Stomach (tissue), 9 donors: Measurements from ENCODE around the gene ELAVL4. TPM values are rescaled to one million over a fixed set of nuclear protein-coding genes. Genes with fewer than 3 reads are reported as not detected.

Experiments used
- DNase-seq, 2 donors: peaks; one replicate each; pipeline versions ENCODE4 v3.0.0 to v3.0.0-alpha.2; 2013 to 2019
- H3K27ac ChIP-seq, 5 donors: fragments of 200-600 bp in 4 of 5; sonication (generic) in 4 of 5; one replicate each; pipeline ENCODE4 v1.5.1; 2013 to 2019; ENCODE audit warnings: mild to moderate bottlenecking in 1 of 5, moderate library complexity in 1 of 5
- H3K27me3 ChIP-seq, 3 donors: fragments of 200-600 bp; sonication (generic); one replicate each; pipeline ENCODE4 v1.5.1; 2017 to 2019; ENCODE audit warnings: mixed run types in 1 of 3
- H3K36me3 ChIP-seq, 4 donors: fragments of 200-600 bp; sonication (generic); 1 replicate in 3 of 4; 2 replicates in 1 of 4; pipeline ENCODE4 v1.5.1; 2016 to 2019
- H3K4me1 ChIP-seq, 4 donors: fragments of 200-600 bp; sonication (generic); one replicate each; pipeline ENCODE4 v1.5.1; 2016 to 2019
- H3K4me3 ChIP-seq, 4 donors: fragments of 200-600 bp; sonication (generic) in 3 of 4; one replicate each; pipeline ENCODE4 v1.5.1; 2016 to 2019; ENCODE audit warnings: mild to moderate bottlenecking in 1 of 4
- H3K9me3 ChIP-seq, 4 donors: fragments of 200-600 bp; sonication (generic); one replicate each; pipeline ENCODE4 v1.5.1; 2016 to 2019
- EP300 ChIP-seq: sonication (generic); formaldehyde crosslinking; IDR thresholded peaks from one replicate; pipeline ENCODE4 v1.6.1; 2017; ENCODE audit warnings: antibody characterized with exemption
- POLR2A ChIP-seq, 4 donors: fragments of 450-650 bp; IDR thresholded peaks; one replicate each; pipeline ENCODE4 v1.6.1; 2016; ENCODE audit warnings: antibody characterized with exemption in 4 of 4, control low read depth in 2 of 4, mild to moderate bottlenecking in 1 of 4, moderate library complexity in 1 of 4
- POLR2AphosphoS5 ChIP-seq, 3 donors: sonication (generic); formaldehyde crosslinking; IDR thresholded peaks; one replicate each; pipeline ENCODE4 v1.6.1; 2016; ENCODE audit warnings: antibody characterized with exemption in 3 of 3
- WGBS, 5 donors: extraction: QIAGEN DNeasy Blood & Tissue Kit in 3 of 5; methylation state at CpG; one replicate each; pipeline versions ENCODE4 v1.1.5 to v1.1.7; 2013 to 2018; 5-methylcytosine and 5-hydroxymethylcytosine counted together
- intact Hi-C: fragments of 100-400 bp; cut with DNase I; formaldehyde crosslinking; loops from one replicate; pipeline ENCODE4 v1.15.1; 2023; ENCODE audit warnings: low total_unique reads
- polyA plus RNA-seq, 3 donors: library from polyadenylated mRNA; stranded (reverse); fragments of 200-250 nt; gene quantifications; one replicate each; pipeline ENCODE4 v1.2.3, GENCODE V29; 2013
- total RNA-seq, 5 donors: library from RNA; depleted of rRNA; stranded (reverse); fragments of >200 nt; gene quantifications; one replicate each; pipeline versions ENCODE4 v1.1.0 to v1.2.3, GENCODE V29; 2014 to 2016
- TF ChIP-seq, protein P1 (sequence below), 7 experiments: fragments of 450-650 bp in 4 of 7; fragments of 200-600 bp in 3 of 7; sonication (generic) in 3 of 7; IDR thresholded peaks; one replicate each; pipeline ENCODE4 v1.5.1; 2016 to 2019; ENCODE audit warnings: antibody characterized with exemption in 7 of 7, control low read depth in 2 of 7, mild to moderate bottlenecking in 1 of 7
- donor health status: healthy with polysubstance abuse.
- donor health status: Bipolar disorder and iron deficiency.
- donor health status: healthy.

The ELAVL4 gene
- total and polyA plus RNA-seq, 8 donors, result 0.30 to 4.8 (median 0.31) TPM; not detected in 5

DNA sequence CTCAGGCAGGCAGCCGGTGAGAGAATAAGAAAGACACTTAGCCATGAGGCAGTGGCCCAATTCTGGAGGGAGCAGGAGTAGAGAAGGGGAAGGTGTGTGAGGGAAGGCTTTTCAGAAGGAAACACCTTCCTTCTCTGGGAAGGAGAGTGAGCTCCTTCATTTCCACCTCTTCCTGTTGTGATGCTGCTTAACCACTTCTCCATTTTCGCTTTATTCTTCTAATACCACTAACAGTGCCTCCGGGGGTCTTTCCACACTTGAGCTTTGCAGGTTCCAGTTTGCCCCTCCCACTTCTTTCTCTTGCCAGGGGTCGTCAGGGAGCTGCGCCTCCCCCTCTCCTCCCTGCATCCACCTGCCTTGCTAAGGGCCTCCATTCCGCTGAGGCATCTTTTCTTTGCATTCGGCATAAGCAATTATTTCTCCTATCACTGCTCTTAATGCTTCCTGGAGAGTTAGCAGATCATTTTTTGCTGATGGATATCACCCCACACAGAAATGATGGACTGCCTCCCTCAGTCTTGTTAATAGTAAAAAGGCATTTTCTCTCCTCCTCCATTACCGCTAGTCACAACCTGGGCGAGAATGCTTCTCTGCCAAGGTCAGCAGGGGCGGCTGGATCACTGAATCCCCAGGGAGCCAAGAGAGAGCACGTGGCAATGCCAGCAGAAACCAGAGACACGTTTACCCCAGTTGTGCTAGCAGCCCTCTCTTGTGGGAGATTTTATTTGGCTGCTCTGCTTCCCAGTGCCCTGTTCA, 74.8 kb downstream of the ELAVL4 start:
- Histone ChIP-seq H3K36me3 (no peaks in the 10 kb centered on the region), H3K27ac (no peak overlapping the region), H3K4me1 (no peaks in the 10 kb centered on the region), H3K27me3 (no peaks in the 10 kb centered on the region), H3K4me3 (no peak overlapping the region), H3K9me3 (no peaks in the 10 kb centered on the region)
- 42 to 55% (median 52%) methylated on average over 12 of the region's 12 CpGs for WGBS, 5 donors
- intact Hi-C loops, result no loop called here
- peak in 1 of 2 donors; percentile 14 for DNase-seq
- TF ChIP-seq EP300, result no peak
- TF ChIP-seq POLR2AphosphoS5 (IDR thresholded peaks at IDR 0.05), result no peak
- TF ChIP-seq, protein P1, sequence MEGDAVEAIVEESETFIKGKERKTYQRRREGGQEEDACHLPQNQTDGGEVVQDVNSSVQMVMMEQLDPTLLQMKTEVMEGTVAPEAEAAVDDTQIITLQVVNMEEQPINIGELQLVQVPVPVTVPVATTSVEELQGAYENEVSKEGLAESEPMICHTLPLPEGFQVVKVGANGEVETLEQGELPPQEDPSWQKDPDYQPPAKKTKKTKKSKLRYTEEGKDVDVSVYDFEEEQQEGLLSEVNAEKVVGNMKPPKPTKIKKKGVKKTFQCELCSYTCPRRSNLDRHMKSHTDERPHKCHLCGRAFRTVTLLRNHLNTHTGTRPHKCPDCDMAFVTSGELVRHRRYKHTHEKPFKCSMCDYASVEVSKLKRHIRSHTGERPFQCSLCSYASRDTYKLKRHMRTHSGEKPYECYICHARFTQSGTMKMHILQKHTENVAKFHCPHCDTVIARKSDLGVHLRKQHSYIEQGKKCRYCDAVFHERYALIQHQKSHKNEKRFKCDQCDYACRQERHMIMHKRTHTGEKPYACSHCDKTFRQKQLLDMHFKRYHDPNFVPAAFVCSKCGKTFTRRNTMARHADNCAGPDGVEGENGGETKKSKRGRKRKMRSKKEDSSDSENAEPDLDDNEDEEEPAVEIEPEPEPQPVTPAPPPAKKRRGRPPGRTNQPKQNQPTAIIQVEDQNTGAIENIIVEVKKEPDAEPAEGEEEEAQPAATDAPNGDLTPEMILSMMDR (IDR thresholded peaks at IDR 0.05), result no peak
- no peak for TF ChIP-seq POLR2A (IDR thresholded peaks at IDR 0.05)

DNA sequence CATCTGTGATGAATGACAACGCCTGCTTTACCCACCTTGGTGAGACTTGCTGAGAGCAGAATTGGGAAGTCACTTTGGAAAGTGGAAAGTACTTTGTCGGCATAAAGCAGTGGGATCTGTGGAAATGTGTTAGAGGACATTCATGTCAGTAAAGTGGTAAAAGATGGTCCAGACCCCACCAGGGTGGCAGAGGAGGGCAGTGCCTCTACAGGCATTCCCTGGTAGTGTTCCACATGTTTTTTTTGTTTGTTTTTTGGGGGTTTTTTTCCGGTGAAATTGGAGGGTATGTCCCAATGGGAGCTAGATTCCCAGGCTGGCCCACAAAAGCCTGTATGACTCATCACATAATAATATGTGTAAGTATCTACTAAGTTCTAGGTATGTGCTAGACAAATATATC, 80.6 kb downstream of the ELAVL4 start:
- no peaks in the 10 kb centered on the region for H3K4me1 ChIP-seq
- H3K4me3 ChIP-seq, result no peak overlapping the region
- DNase-seq, result no peak
- H3K9me3 ChIP-seq, result no peaks in the 10 kb centered on the region
- intact Hi-C loops, result no loop called here
- TF ChIP-seq POLR2A (IDR thresholded peaks at IDR 0.05), result no peak
- no peak for TF ChIP-seq POLR2AphosphoS5 (IDR thresholded peaks at IDR 0.05)
- TF ChIP-seq EP300, result no peak
- TF ChIP-seq, protein P1 (IDR thresholded peaks at IDR 0.05), result no peak
- H3K27ac ChIP-seq, result no peak overlapping the region
- 76 to 84% (median 82%) methylated on average over 3 of the region's 3 CpGs for WGBS, 5 donors
- no peaks in the 10 kb centered on the region for H3K36me3 ChIP-seq
- no peaks in the 10 kb centered on the region for H3K27me3 ChIP-seq

DNA sequence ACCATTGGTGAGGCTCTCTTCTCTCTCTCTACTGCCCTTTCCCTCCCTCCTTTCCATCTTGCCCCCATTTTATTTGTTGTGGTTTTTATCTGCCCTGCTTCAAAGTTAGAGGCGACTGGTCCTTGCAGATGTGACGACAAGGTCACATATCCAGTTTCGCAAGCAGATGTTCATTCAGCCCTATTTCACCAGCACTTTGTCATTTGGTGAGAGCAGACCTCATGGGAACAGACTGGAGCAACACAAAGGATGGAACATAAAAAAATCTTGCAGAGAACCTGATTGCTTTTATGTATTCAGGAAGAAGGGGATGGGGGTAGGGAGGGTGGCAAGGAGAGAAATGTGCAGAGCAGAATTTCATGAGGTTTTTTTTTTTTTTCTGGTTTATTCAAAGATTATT, 84.3 kb downstream of the ELAVL4 start:
- H3K27ac ChIP-seq, result no peak overlapping the region
- TF ChIP-seq POLR2AphosphoS5 (IDR thresholded peaks at IDR 0.05) (no peak), EP300 (no peak), POLR2A (IDR thresholded peaks at IDR 0.05) (no peak)
- TF ChIP-seq, protein P1 (IDR thresholded peaks at IDR 0.05), result no peak
- H3K4me3 ChIP-seq, result no peak overlapping the region
- no peak for DNase-seq
- no peaks in the 10 kb centered on the region for H3K9me3 ChIP-seq
- peaks cover 0 to 8% (median 0%) of the 10 kb centered on the region in 3 donors for H3K27me3 ChIP-seq
- no peaks in the 10 kb centered on the region for H3K36me3 ChIP-seq
- 20 to 29% (median 26%) methylated on average over 3 of the region's 3 CpGs for WGBS, 5 donors
- intact Hi-C loops, result no loop called here
- H3K4me1 ChIP-seq, result no peaks in the 10 kb centered on the region

DNA sequence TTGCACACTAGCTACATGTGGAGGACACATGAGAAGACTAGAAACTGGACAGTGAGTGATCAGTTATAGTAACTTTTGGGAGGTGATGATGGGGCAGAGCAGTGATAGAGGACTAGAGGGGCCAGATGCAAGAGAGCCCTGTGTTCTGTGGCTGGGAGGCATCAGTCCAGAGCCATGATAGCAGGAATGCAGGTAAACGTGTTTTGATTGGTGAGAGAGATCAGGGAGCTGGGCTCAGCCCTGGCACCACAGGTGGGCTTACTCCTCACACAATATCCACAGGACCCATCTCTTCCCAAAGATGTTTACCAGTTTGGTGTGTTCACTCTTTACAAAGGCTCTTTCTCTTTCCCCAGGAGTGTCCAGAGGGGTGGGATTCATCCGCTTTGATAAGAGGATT, 86.5 kb downstream of the ELAVL4 start:
- H3K9me3 ChIP-seq, result no peaks in the 10 kb centered on the region
- H3K4me1 ChIP-seq, result no peaks in the 10 kb centered on the region
- intact Hi-C loops, result no loop called here
- H3K4me3 ChIP-seq, result no peak overlapping the region
- WGBS, 5 donors, result 50 to 76% (median 69%) methylated on average over 2 of the region's 2 CpGs
- no peak for DNase-seq
- TF ChIP-seq, protein P1 (IDR thresholded peaks at IDR 0.05), result no peak
- no peak for TF ChIP-seq POLR2A (IDR thresholded peaks at IDR 0.05)
- no peaks in the 10 kb centered on the region for H3K36me3 ChIP-seq
- peaks cover 0 to 9% (median 0%) of the 10 kb centered on the region in 3 donors for H3K27me3 ChIP-seq
- H3K27ac ChIP-seq, result no peak overlapping the region
